ENCODE results near the gene SAMD14. TPM values are rescaled to one million over a fixed set of nuclear protein-coding genes. Genes with fewer than 3 reads are reported as not detected.

SAMD14 gene
- total RNA-seq, 4 donors from 2014 or later: 0.39 TPM; not detected in 3

DNA sequence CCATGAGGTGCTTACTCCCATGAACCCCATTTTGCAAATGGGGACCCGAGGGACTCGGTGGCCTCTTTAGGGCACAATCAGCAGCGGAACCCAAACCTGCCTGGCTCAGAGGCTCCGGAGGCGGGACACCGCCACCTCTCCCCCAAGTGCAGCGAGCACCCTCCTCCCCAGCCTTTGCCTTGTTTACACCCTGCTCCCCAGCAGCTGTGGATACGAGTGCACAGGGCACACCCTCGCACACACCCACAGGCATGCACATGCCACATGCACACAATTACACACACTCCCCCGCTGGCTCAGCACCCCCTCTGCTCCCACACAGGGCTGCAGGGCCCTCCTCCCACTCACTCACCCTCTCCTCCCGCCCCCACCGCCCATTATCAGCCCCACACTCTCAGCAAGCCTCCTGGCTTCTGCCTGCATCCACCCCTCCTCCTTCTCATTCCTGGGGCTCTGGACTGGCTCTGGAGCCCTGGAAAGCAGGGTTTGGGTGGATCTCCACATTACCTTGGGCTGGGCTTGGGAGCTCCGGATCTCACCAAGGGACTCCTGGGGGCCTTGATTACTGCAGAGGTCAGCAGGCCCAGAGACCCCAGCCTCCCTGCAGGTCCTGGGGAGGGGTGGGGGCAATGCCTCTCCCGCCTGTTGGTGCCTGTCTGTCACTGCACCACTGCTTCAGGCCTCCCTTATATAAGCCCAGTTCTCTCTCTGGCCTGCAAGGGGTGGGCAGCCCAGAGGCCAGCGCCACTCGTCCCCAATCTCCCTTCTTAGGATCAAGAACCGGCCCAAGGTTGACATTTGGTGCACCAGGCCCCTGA, 28.4 kb downstream of the SAMD14 start:
- DNase-seq (ENCODE audit: low spot score in 2 of 2): no peak
- intact Hi-C loops (cut with DNase I; ENCODE audit: low total_unique reads): no loop called here
- 24 to 38% methylated on average over 13 to 16 of the region's 17 CpGs for WGBS, 2 donors
- no peak overlapping the region for H3K4me3 ChIP-seq (ENCODE audit: low read depth, poor library complexity, severe bottlenecking)
- no peak for TF ChIP-seq POLR2A (IDR thresholded peaks at IDR 0.05)
- TF ChIP-seq, protein P1, sequence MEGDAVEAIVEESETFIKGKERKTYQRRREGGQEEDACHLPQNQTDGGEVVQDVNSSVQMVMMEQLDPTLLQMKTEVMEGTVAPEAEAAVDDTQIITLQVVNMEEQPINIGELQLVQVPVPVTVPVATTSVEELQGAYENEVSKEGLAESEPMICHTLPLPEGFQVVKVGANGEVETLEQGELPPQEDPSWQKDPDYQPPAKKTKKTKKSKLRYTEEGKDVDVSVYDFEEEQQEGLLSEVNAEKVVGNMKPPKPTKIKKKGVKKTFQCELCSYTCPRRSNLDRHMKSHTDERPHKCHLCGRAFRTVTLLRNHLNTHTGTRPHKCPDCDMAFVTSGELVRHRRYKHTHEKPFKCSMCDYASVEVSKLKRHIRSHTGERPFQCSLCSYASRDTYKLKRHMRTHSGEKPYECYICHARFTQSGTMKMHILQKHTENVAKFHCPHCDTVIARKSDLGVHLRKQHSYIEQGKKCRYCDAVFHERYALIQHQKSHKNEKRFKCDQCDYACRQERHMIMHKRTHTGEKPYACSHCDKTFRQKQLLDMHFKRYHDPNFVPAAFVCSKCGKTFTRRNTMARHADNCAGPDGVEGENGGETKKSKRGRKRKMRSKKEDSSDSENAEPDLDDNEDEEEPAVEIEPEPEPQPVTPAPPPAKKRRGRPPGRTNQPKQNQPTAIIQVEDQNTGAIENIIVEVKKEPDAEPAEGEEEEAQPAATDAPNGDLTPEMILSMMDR (IDR thresholded peaks at IDR 0.05): no peak

DNA sequence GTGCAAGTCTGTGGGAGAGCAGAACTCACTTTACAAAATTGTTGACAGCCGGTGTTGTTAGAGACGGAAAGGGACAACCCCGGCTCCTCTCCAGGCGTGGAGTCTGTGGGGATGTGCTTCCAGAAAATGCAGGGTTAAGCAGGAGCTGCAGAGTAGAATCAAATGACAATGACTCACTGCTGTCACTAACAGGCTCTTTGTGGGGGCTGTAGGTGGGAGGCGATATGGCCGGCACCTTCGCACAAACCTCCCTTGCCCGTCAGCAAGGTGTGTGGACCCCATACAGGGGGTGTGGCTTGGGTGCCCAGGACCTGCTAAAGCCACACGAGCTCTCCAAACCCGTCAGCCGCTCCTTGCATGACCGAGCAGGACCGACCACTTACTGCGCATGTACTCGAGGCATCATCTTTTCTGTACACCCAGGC, 29.0 kb downstream of the SAMD14 start:
- TF ChIP-seq POLR2A (IDR thresholded peaks at IDR 0.05): no peak
- TF ChIP-seq, protein P1 (IDR thresholded peaks at IDR 0.05): no peak
- H3K4me3 ChIP-seq (ENCODE audit: low read depth, poor library complexity, severe bottlenecking): no peak overlapping the region
- no peak for DNase-seq (ENCODE audit: low spot score in 2 of 2)
- 44 to 49% methylated on average over 15 of the region's 15 CpGs for WGBS, 2 donors
- intact Hi-C loops (cut with DNase I; ENCODE audit: low total_unique reads): no loop called here

GRCh38 chr17:50100480-50100883, 29.5 kb downstream of the SAMD14 start:
- H3K4me3 ChIP-seq (ENCODE audit: low read depth, poor library complexity, severe bottlenecking): no peak overlapping the region
- TF ChIP-seq, protein P1 (IDR thresholded peaks at IDR 0.05): no peak
- TF ChIP-seq POLR2A (IDR thresholded peaks at IDR 0.05): no peak
- intact Hi-C loops (cut with DNase I; ENCODE audit: low total_unique reads): no loop called here
- no peak for DNase-seq (ENCODE audit: low spot score in 2 of 2)
- 58 to 71% methylated on average over 5 of the region's 5 CpGs for WGBS, 2 donors

GRCh38 chr17:50099003-50099402, 31.0 kb downstream of the SAMD14 start:
- 74 to 79% methylated on average over 5 of the region's 5 CpGs for WGBS, 2 donors
- no peak for DNase-seq (ENCODE audit: low spot score in 2 of 2)
- no peak overlapping the region for H3K4me3 ChIP-seq (ENCODE audit: low read depth, poor library complexity, severe bottlenecking)
- TF ChIP-seq, protein P1 (IDR thresholded peaks at IDR 0.05): no peak
- TF ChIP-seq POLR2A (IDR thresholded peaks at IDR 0.05): no peak
- intact Hi-C loops (cut with DNase I; ENCODE audit: low total_unique reads): no loop called here

- 82 to 86% methylated on average over 4 of the region's 4 CpGs for WGBS, 2 donors
- H3K4me3 ChIP-seq (ENCODE audit: low read depth, poor library complexity, severe bottlenecking): no peak overlapping the region
- no peak for TF ChIP-seq POLR2A (IDR thresholded peaks at IDR 0.05)
- TF ChIP-seq, protein P1 (IDR thresholded peaks at IDR 0.05): no peak
- intact Hi-C loops (cut with DNase I; ENCODE audit: low total_unique reads): no loop called here
- no peak for DNase-seq (ENCODE audit: low spot score in 2 of 2)
Observed at GRCh38 chr17:50098583-50098982, 31.4 kb downstream of the SAMD14 start.

Measured in lower leg skin (tissue), 4 donors.